Esophagus squamous epithelium (tissue), 5 donors: ENCODE data around the gene CHEK2. TPM values are rescaled to one million over a fixed set of nuclear protein-coding genes. Genes with fewer than 3 reads are reported as not detected.
"Not testable (repeated sequence)": the region's sequence is repeated elsewhere in the genome, so short reads cannot be mapped to it uniquely, and the experiment has no call there.

ENCODE experiments used
- DNase-seq: peaks from one replicate; lab custom pipeline; 2025; lab: John Stamatoyannopoulos, UW
- H3K27ac ChIP-seq, 4 donors: fragments of 200-600 bp; sonication (generic); one replicate each; pipeline ENCODE4 v1.5.1; 2016 to 2019; ENCODE audit warnings: mild to moderate bottlenecking in 1 of 4
- H3K27me3 ChIP-seq, 4 donors: fragments of 200-600 bp; sonication (generic); 1 replicate in 3 of 4; 2 replicates in 1 of 4; pipeline versions ENCODE4 v1.5.1 to v1.6.0; 2017 to 2021; ENCODE audit warnings: antibody characterized with exemption in 1 of 4
- H3K36me3 ChIP-seq, 3 donors: fragments of 200-600 bp; sonication (generic); one replicate each; pipeline ENCODE4 v1.5.1; 2016 to 2019
- H3K4me1 ChIP-seq, 3 donors: fragments of 200-600 bp; sonication (generic); one replicate each; pipeline ENCODE4 v1.5.1; 2017 to 2019
- H3K4me3 ChIP-seq, 4 donors: fragments of 200-600 bp; sonication (generic); 1 replicate in 3 of 4; 2 replicates in 1 of 4; pipeline ENCODE4 v1.5.1; 2016 to 2019; ENCODE audit warnings: mild to moderate bottlenecking in 2 of 4, moderate library complexity in 1 of 4
- H3K9me3 ChIP-seq, 3 donors: fragments of 200-600 bp; sonication (generic); one replicate each; pipeline ENCODE4 v1.5.1; 2016 to 2019
- POLR2A ChIP-seq, 4 donors: fragments of 450-650 bp; IDR thresholded peaks; one replicate each; pipeline ENCODE4 v1.6.1; 2017; ENCODE audit warnings: antibody characterized with exemption in 4 of 4, mild to moderate bottlenecking in 4 of 4, moderate library complexity in 3 of 4
- WGBS, 2 donors: methylation state at CpG; one replicate each; pipeline ENCODE4 v1.1.5; 2018; 5-methylcytosine and 5-hydroxymethylcytosine counted together
- intact Hi-C: fragments of 100-400 bp; cut with DNase I; formaldehyde crosslinking; loops from one replicate; pipeline ENCODE4 v1.15.0; 2022
- total RNA-seq, 4 donors: library from RNA; depleted of rRNA; stranded (reverse); fragments of >200 nt; gene quantifications; one replicate each; pipeline ENCODE4 v1.1.0, GENCODE V29; 2016
- TF ChIP-seq, protein P1 (sequence below), 6 experiments: fragments of 450-650 bp in 4 of 6; fragments of 200-600 bp in 2 of 6; sonication (generic) in 2 of 6; IDR thresholded peaks; one replicate each; pipeline ENCODE4 v1.5.1; 2016 to 2019; ENCODE audit warnings: antibody characterized with exemption in 6 of 6, mild to moderate bottlenecking in 4 of 6, moderate library complexity in 4 of 6
- donor health status: DM: yes; HTN: yes; CAD: no.

The CHEK2 gene
- total RNA-seq, 4 donors from 2014 or later = 6.6 to 17.4 (median 11.2) TPM

DNA sequence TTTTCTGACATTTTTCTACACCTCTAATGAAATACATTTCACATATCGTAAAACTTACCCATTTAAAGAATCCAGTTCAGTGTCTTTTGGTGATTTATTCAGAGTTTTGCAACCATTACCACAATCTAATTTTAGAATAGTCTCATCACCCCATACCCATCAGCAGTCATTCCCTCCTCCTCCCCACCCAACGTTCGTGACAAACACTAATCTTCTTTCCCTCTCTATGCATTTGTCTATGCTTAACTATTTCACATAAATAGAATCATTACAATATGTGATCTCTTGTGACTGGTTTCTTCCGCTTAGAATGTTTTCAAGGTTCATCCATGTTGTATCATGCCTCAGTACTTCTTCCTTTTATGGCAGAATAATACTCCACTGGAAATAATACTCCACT is 71.5 kb downstream of the CHEK2 start:
- no peak for DNase-seq
- intact Hi-C loops = no loop called here
- 74 to 86% methylated on average over 4 of the region's 4 CpGs for WGBS, 2 donors
- Histone ChIP-seq H3K4me3 (no peak overlapping the region), H3K4me1 (peaks cover 0 to 3% (median 3%) of the 10 kb centered on the region in 3 donors), H3K9me3 (no peaks in the 10 kb centered on the region), H3K36me3 (no peaks in the 10 kb centered on the region), H3K27ac (no peak overlapping the region), H3K27me3 (no peaks in the 10 kb centered on the region)
- no peak for TF ChIP-seq POLR2A (IDR thresholded peaks at IDR 0.05)
- TF ChIP-seq, protein P1, sequence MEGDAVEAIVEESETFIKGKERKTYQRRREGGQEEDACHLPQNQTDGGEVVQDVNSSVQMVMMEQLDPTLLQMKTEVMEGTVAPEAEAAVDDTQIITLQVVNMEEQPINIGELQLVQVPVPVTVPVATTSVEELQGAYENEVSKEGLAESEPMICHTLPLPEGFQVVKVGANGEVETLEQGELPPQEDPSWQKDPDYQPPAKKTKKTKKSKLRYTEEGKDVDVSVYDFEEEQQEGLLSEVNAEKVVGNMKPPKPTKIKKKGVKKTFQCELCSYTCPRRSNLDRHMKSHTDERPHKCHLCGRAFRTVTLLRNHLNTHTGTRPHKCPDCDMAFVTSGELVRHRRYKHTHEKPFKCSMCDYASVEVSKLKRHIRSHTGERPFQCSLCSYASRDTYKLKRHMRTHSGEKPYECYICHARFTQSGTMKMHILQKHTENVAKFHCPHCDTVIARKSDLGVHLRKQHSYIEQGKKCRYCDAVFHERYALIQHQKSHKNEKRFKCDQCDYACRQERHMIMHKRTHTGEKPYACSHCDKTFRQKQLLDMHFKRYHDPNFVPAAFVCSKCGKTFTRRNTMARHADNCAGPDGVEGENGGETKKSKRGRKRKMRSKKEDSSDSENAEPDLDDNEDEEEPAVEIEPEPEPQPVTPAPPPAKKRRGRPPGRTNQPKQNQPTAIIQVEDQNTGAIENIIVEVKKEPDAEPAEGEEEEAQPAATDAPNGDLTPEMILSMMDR (IDR thresholded peaks at IDR 0.05) = no peak

DNA sequence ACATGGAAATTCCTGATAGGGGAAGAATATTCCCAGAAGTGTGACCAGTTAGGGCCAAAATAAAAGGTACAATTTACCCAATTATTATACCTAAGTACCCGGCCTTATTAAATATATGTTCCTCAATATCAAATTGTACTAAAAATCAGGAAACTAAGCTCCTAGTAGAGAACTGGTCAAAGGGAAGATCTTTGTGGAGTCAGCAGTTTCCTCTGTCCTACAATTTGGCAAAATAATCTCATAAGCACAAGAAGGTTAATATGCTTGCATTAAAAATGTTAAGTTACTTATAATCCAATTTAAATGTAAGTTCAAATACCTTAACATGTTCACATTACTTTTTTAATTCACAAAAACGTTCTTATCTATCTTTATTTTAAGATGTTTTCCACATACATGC is 72.2 kb downstream of the CHEK2 start:
- Histone ChIP-seq H3K9me3 (no peaks in the 10 kb centered on the region), H3K27me3 (no peaks in the 10 kb centered on the region), H3K4me3 (no peak overlapping the region), H3K36me3 (no peaks in the 10 kb centered on the region), H3K27ac (no peak overlapping the region), H3K4me1 (peaks cover 0 to 3% (median 1%) of the 10 kb centered on the region in 3 donors)
- intact Hi-C loops = no loop called here
- 68 to 70% methylated on average over 2 of the region's 2 CpGs for WGBS, 2 donors
- no peak for DNase-seq
- TF ChIP-seq, protein P1 (IDR thresholded peaks at IDR 0.05) = no peak
- TF ChIP-seq POLR2A (IDR thresholded peaks at IDR 0.05) = no peak

DNA sequence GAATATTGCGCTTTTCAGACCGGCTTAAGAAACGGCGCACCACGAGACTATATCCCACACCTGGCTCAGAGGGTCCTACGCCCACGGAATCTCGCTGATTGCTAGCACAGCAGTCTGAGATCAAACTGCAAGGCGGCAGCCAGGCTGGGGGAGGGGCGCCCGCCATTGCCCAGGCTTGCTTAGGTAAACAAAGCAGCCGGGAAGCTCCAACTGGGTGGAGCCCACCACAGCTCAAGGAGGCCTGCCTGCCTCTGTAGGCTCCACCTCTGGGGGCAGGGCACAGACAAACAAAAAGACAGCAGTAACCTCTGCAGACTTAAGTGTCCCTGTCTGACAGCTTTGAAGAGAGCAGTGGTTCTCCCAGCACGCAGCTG is 78.1 kb downstream of the CHEK2 start:
- no CpG with 5 or more reads among the region's 13 CpGs for WGBS, 2 donors
- intact Hi-C loops, H3K27ac ChIP-seq: not testable (repeated sequence)

DNA sequence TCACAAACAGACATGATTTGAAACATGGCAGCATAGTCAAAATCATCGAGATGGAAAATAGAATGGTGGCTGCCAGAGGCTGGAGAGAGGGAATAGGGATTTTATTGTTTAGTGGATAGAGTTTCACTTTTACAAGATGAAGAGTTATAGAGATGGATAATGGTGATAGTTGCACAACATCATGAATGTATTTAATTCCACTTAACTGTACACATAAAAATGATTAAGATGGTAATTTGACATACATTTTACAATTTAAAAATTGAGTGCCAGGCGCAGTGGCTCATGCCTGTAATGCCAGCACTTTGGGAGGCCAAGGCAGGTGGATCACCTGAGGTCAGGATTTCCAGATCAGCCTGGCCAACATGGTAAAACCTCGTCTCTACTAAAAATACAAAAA is 83.2 kb downstream of the CHEK2 start:
- WGBS, 2 donors = 71 to 83% methylated on average over 3 of the region's 3 CpGs
- DNase-seq = no peak
- no peak for TF ChIP-seq POLR2A (IDR thresholded peaks at IDR 0.05)
- TF ChIP-seq, protein P1 (IDR thresholded peaks at IDR 0.05) = no peak
- H3K36me3 ChIP-seq = no peaks in the 10 kb centered on the region
- peaks cover 0 to 4% (median 0%) of the 10 kb centered on the region in 3 donors for H3K4me1 ChIP-seq
- H3K4me3 ChIP-seq = no peak overlapping the region
- H3K27ac ChIP-seq = no peak overlapping the region
- no peaks in the 10 kb centered on the region for H3K27me3 ChIP-seq
- H3K9me3 ChIP-seq = no peaks in the 10 kb centered on the region
- intact Hi-C loops = no loop called here

More for the DNA sequence above, 78.1 kb downstream of the CHEK2 start:
- not testable (repeated sequence) for H3K27me3 ChIP-seq, H3K9me3 ChIP-seq, H3K4me1 ChIP-seq, DNase-seq, H3K4me3 ChIP-seq, H3K36me3 ChIP-seq

DNA sequence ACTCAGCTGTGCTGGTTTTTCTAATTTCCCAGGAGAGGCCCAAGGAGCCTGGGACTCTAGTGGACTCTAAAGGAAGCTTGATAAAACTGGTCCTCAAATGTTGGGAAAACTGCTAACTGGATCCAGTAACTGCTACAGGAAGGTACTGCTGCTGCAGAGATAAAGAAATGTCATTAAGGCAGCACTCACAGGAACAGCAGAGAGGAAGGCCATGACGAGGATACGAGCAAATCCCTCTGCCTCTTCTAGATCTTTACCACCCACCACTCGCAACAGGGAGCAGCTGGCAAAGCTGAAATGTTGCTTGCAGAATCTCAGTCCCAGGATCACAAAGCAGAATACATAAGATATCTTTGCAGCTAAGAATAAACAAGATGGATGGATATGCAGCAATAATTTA is 85.4 kb downstream of the CHEK2 start:
- Histone ChIP-seq H3K27ac (no peak overlapping the region), H3K27me3 (no peaks in the 10 kb centered on the region), H3K4me3 (no peak overlapping the region), H3K4me1 (no peaks in the 10 kb centered on the region), H3K9me3 (no peaks in the 10 kb centered on the region), H3K36me3 (no peaks in the 10 kb centered on the region)
- 82 to 95% methylated on average over 3 of the region's 3 CpGs for WGBS, 2 donors
- DNase-seq = no peak
- intact Hi-C loops = no loop called here
- TF ChIP-seq, protein P1 (IDR thresholded peaks at IDR 0.05) = no peak
- TF ChIP-seq POLR2A (IDR thresholded peaks at IDR 0.05) = no peak

DNA sequence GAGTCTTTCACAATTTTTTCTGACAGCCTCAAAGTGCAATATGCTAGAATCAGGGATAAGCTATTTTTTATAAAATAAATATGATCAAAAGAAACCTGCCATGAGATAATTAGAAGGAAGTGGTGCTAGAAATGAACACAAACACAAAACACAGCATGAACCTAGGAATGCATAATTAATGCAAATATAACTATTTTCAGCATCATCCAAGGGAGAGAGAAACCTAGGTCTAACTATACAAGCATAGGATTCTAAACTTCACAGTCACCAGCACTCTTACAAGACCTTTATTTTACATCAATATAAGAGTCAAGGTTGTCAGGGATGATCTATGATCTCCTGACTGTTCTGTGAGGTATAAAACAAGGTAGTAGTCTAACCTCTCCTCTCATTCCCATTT is 91.2 kb downstream of the CHEK2 start:
- TF ChIP-seq, protein P1 (IDR thresholded peaks at IDR 0.05) = no peak
- no peak for TF ChIP-seq POLR2A (IDR thresholded peaks at IDR 0.05)
- Histone ChIP-seq H3K27ac (no peak overlapping the region), H3K36me3 (no peaks in the 10 kb centered on the region), H3K4me1 (no peaks in the 10 kb centered on the region), H3K4me3 (no peak overlapping the region), H3K9me3 (no peaks in the 10 kb centered on the region), H3K27me3 (no peaks in the 10 kb centered on the region)
- intact Hi-C loops = no loop called here
- DNase-seq = no peak
